Measurements from ENCODE around the gene NELFE.

DNA sequence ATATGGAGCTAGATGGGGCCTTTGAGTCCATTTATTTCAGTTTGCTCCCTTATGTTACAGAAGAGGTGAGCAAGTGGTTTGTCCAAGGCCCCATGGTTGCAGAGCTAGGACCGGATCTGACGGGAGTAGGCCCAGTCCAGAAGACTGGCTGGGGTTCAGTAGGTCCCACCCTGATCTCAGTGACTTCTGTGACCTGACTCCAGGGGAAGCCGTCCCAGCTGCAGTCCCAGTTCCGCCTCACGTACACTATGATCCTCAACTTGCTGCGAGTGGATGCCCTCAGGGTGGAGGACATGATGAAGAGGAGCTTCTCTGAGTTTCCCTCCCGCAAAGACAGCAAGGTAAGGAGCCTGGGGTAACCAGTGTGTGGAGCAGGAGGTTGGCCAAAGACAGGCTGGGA, 7.7 kb upstream of the NELFE start:
- TF ChIP-seq, protein P1, sequence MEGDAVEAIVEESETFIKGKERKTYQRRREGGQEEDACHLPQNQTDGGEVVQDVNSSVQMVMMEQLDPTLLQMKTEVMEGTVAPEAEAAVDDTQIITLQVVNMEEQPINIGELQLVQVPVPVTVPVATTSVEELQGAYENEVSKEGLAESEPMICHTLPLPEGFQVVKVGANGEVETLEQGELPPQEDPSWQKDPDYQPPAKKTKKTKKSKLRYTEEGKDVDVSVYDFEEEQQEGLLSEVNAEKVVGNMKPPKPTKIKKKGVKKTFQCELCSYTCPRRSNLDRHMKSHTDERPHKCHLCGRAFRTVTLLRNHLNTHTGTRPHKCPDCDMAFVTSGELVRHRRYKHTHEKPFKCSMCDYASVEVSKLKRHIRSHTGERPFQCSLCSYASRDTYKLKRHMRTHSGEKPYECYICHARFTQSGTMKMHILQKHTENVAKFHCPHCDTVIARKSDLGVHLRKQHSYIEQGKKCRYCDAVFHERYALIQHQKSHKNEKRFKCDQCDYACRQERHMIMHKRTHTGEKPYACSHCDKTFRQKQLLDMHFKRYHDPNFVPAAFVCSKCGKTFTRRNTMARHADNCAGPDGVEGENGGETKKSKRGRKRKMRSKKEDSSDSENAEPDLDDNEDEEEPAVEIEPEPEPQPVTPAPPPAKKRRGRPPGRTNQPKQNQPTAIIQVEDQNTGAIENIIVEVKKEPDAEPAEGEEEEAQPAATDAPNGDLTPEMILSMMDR (IDR thresholded peaks at IDR 0.05; ENCODE audit: low read depth, low read length): no peak
- TF ChIP-seq, protein P2, sequence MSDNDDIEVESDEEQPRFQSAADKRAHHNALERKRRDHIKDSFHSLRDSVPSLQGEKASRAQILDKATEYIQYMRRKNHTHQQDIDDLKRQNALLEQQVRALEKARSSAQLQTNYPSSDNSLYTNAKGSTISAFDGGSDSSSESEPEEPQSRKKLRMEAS (IDR thresholded peaks at IDR 0.05; ENCODE audit: low read depth, low read length): no peak
- no peak for TF ChIP-seq POLR2A (IDR thresholded peaks at IDR 0.05; ENCODE audit: extremely low read depth, insufficient read length)
